HepG2 (cell line): ENCODE measurements around the gene PARP8. TPM values are rescaled to one million over a fixed set of nuclear protein-coding genes. Genes with fewer than 3 reads are reported as not detected.

ENCODE experiments used
- ARID5B ChIP-seq: IDR thresholded peaks from 2 replicates; pipeline ENCODE4 v1.4.0; 2020; ENCODE audit warnings: mild to moderate bottlenecking, missing genetic modification reagents
- CERS6 ChIP-seq: sonication (generic); formaldehyde crosslinking; IDR thresholded peaks from 2 replicates; pipeline ENCODE4 v1.5.0; 2020; ENCODE audit warnings: missing genetic modification reagents
- NCOA5 ChIP-seq: sonication (generic); formaldehyde crosslinking; IDR thresholded peaks from 2 replicates; pipeline ENCODE4 v1.4.0; 2020; ENCODE audit warnings: missing genetic modification reagents
- NFKB2 ChIP-seq: sonication (generic); formaldehyde crosslinking; IDR thresholded peaks from 2 replicates; pipeline ENCODE4 v1.4.0; 2020; ENCODE audit warnings: missing genetic modification reagents, borderline replicate concordance
- SCMH1 ChIP-seq: sonication (generic); formaldehyde crosslinking; IDR thresholded peaks from 2 replicates; pipeline ENCODE4 v1.9.0; 2021; ENCODE audit warnings: missing genetic modification reagents, mild to moderate bottlenecking, borderline replicate concordance
- TFAP4 ChIP-seq: sonication (generic); IDR thresholded peaks from 2 replicates; pipeline ENCODE4 v1.6.1; 2016; ENCODE audit warnings: low read depth, borderline replicate concordance
- ZSCAN5A ChIP-seq: sonication (generic); formaldehyde crosslinking; IDR thresholded peaks from 2 replicates; pipeline ENCODE4 v1.8.0; 2022; ENCODE audit warnings: mild to moderate bottlenecking, missing genetic modification reagents, borderline replicate concordance
- ZXDC ChIP-seq: sonication (generic); formaldehyde crosslinking; IDR thresholded peaks from 2 replicates; pipeline ENCODE4 v1.5.0; 2020; ENCODE audit warnings: mild to moderate bottlenecking, missing genetic modification reagents
- polyA plus RNA-seq, 8 experiments: library from polyadenylated mRNA; depleted of rRNA in 3 of 8; stranded (reverse) in 7 of 8; unstranded in 1 of 8; fragments of >200 nt; fragmentation: Illumina TruSeq in 4 of 8; extraction: Trizol in 4 of 8; gene quantifications; 2 replicates each; pipeline versions ENCODE4 v1.2.1 to v1.2.3, GENCODE V29; 2011 to 2016; ENCODE audit warnings: low read depth in 4 of 8, missing spikeins in 1 of 8, mixed read lengths in 1 of 8; ENCODE audit not compliant: insufficient read depth in 1 of 8
- total RNA-seq, 5 experiments: library from RNA; depleted of rRNA; stranded (reverse); fragments of >200 nt; fragmentation: Illumina TruSeq; extraction: Trizol; gene quantifications; 2 replicates each; pipeline ENCODE4 v1.2.3, GENCODE V29; 2016; ENCODE audit warnings: low read depth in 1 of 5

Gene PARP8
- total and polyA plus RNA-seq, 2 of the 13 experiments (the other 11 are each of a cell fraction or from before 2014, with no cell fraction given): 0.11 to 0.29 TPM

- TF ChIP-seq ARID5B (CRISPR knock-in tag) (no peak), NFKB2 (no peak), TFAP4 (no peak), SCMH1 (CRISPR knock-in tag) (no peak), NCOA5 (CRISPR knock-in tag) (no peak), CERS6 (no peak), ZXDC (CRISPR knock-in tag) (no peak), ZSCAN5A (no peak)
These were observed 128.4 kb downstream of the PARP8 start (continued) for GRCh38 chr5:50794812-50795211.
